Mononuclear cell (primary cell): ENCODE data around the gene IGFLR1. TPM values are rescaled to one million over a fixed set of nuclear protein-coding genes. Genes with fewer than 3 reads are reported as not detected.
A peak's percentile ranks its signal among the peaks of the same experiment; 100 is the strongest.
"Not testable (repeated sequence)": the region's sequence is repeated elsewhere in the genome, so short reads cannot be mapped to it uniquely, and the experiment has no call there.

Experiments used
- H3K27me3 ChIP-seq: 2 replicates; pipeline ENCODE4 v1.6.0; 2011; ENCODE audit warnings: low read length, control low read depth; ENCODE audit not compliant: insufficient read depth
- H3K4me1 ChIP-seq: 2 replicates; pipeline ENCODE4 v1.5.1; 2011; ENCODE audit warnings: mild to moderate bottlenecking, low read length, control low read depth; ENCODE audit not compliant: insufficient read depth
- H3K4me3 ChIP-seq: 2 replicates; pipeline ENCODE4 v1.5.1; 2011; ENCODE audit warnings: mild to moderate bottlenecking, low read length, moderate library complexity
- H3K9me3 ChIP-seq: 2 replicates; pipeline ENCODE4 v1.5.1; 2011; ENCODE audit warnings: low read depth, mild to moderate bottlenecking, control low read depth, low read length
- total RNA-seq: library from RNA; depleted of rRNA; stranded (reverse); fragments of >200 nt; gene quantifications from one replicate; pipeline ENCODE4 v1.2.3, GENCODE V29; 2012

Gene IGFLR1
- total RNA-seq, 1 donor = 8.7 TPM

- H3K27me3 ChIP-seq = no peaks in the 10 kb centered on the region
- no peaks in the 10 kb centered on the region for H3K9me3 ChIP-seq
- H3K4me1 ChIP-seq = peaks cover 12% of the 10 kb centered on the region
- peak overlapping the region; percentile 45 for H3K4me3 ChIP-seq
Measured at GRCh38 chr19:35702223-35703012, 39.8 kb downstream of the IGFLR1 start.

- Histone ChIP-seq H3K27me3 (no peaks in the 10 kb centered on the region), H3K4me1 (peaks cover under 1% of the 10 kb centered on the region), H3K9me3 (no peaks in the 10 kb centered on the region), H3K4me3 (no peak overlapping the region)
Measured at GRCh38 chr19:35696835-35697234, 45.4 kb downstream of the IGFLR1 start.

- Histone ChIP-seq H3K4me1 (no peaks in the 10 kb centered on the region), H3K27me3 (no peaks in the 10 kb centered on the region), H3K4me3 (no peak overlapping the region), H3K9me3 (no peaks in the 10 kb centered on the region)
Measured at GRCh38 chr19:35695895-35696422, 46.3 kb downstream of the IGFLR1 start.

GRCh38 chr19:35693835-35694599 lies 48.2 kb downstream of the IGFLR1 start:
- H3K4me3 ChIP-seq = no peak overlapping the region
- no peaks in the 10 kb centered on the region for H3K9me3 ChIP-seq
- H3K4me1 ChIP-seq = no peaks in the 10 kb centered on the region
- no peaks in the 10 kb centered on the region for H3K27me3 ChIP-seq

- H3K27me3 ChIP-seq = no peaks in the 10 kb centered on the region
- H3K4me1 ChIP-seq = no peaks in the 10 kb centered on the region
- no peaks in the 10 kb centered on the region for H3K9me3 ChIP-seq
- H3K4me3 ChIP-seq = no peak overlapping the region
Measured at GRCh38 chr19:35693422-35693821, 48.8 kb downstream of the IGFLR1 start.

- Histone ChIP-seq H3K9me3 (no peaks in the 10 kb centered on the region), H3K4me3 (no peak overlapping the region), H3K27me3 (no peaks in the 10 kb centered on the region), H3K4me1 (no peaks in the 10 kb centered on the region)
Measured at GRCh38 chr19:35692010-35692409, 50.2 kb downstream of the IGFLR1 start.

GRCh38 chr19:35691106-35691505 lies 51.1 kb downstream of the IGFLR1 start:
- H3K9me3 ChIP-seq, H3K27me3 ChIP-seq, H3K4me1 ChIP-seq, H3K4me3 ChIP-seq: not testable (repeated sequence)

- Histone ChIP-seq H3K27me3 (no peaks in the 10 kb centered on the region), H3K4me1 (no peaks in the 10 kb centered on the region), H3K4me3 (no peak overlapping the region), H3K9me3 (no peaks in the 10 kb centered on the region)
Measured at GRCh38 chr19:35689836-35690235, 52.4 kb downstream of the IGFLR1 start.

Other genes with a start within 250 kb of the IGFLR1 start
- gene DMKN, start 228.8 kb downstream of the IGFLR1 start, total RNA-seq = not detected
- not detected for gene SBSN, start 214.1 kb downstream of the IGFLR1 start, total RNA-seq
- gene GAPDHS, start 209.0 kb downstream of the IGFLR1 start, total RNA-seq = not detected
- gene TMEM147, start 196.8 kb downstream of the IGFLR1 start, total RNA-seq = 25.9 TPM
- gene ATP4A, start 178.8 kb downstream of the IGFLR1 start, total RNA-seq = not detected
- not detected for gene PMIS2, start 156.3 kb downstream of the IGFLR1 start, total RNA-seq
- 6.0 TPM for gene HAUS5, start 129.7 kb downstream of the IGFLR1 start, total RNA-seq
- 16.0 TPM for gene RBM42, start 113.4 kb downstream of the IGFLR1 start, total RNA-seq
- gene ETV2, start 100.7 kb downstream of the IGFLR1 start, total RNA-seq = not detected
- 219 TPM for gene COX6B1, start 94.1 kb downstream of the IGFLR1 start, total RNA-seq
- gene UPK1A, start 75.9 kb downstream of the IGFLR1 start, total RNA-seq = not detected
- gene ZBTB32, start 37.9 kb downstream of the IGFLR1 start, total RNA-seq = 0.42 TPM
- gene KMT2B, start 24.4 kb downstream of the IGFLR1 start, total RNA-seq = 10.8 TPM
- 18.4 TPM for gene U2AF1L4, start 3.0 kb upstream of the IGFLR1 start, total RNA-seq
- gene PSENEN, start 3.2 kb upstream of the IGFLR1 start, total RNA-seq = 8.0 TPM
- gene LIN37, start 6.1 kb upstream of the IGFLR1 start, total RNA-seq = 1.9 TPM
- not detected for gene HSPB6, start 14.6 kb upstream of the IGFLR1 start, total RNA-seq
- 5.1 TPM for gene PROSER3, start 15.7 kb upstream of the IGFLR1 start, total RNA-seq
- 4.1 TPM for gene ARHGAP33, start 33.1 kb upstream of the IGFLR1 start, total RNA-seq
- not detected for gene PRODH2, start 70.4 kb upstream of the IGFLR1 start, total RNA-seq
- not detected for gene NPHS1, start 110.1 kb upstream of the IGFLR1 start, total RNA-seq
- 0.10 TPM for gene KIRREL2, start 114.5 kb upstream of the IGFLR1 start, total RNA-seq
- gene APLP1, start 126.1 kb upstream of the IGFLR1 start, total RNA-seq = not detected
- 128 TPM for gene NFKBID, start 158.1 kb upstream of the IGFLR1 start, total RNA-seq
- 58.1 TPM for gene HCST, start 160.1 kb upstream of the IGFLR1 start, total RNA-seq
- 286 TPM for gene TYROBP, start 165.8 kb upstream of the IGFLR1 start, total RNA-seq
- gene LRFN3, start 193.9 kb upstream of the IGFLR1 start, total RNA-seq = 1.3 TPM